IPS DF 19.7 (cell line): ENCODE data around the gene UTP11.
"Not testable (repeated sequence)": the region's sequence is repeated elsewhere in the genome, so short reads cannot be mapped to it uniquely, and the experiment has no call there.

Source experiments
- DNase-seq: peaks from one replicate; pipeline ENCODE4 v3.0.0-alpha.2; 2013; ENCODE audit warnings: low read depth, low spot score

UTP11 gene

GRCh38 chr1:38012363-38013226 is at the start of gene UTP11:
UTP11 (plus strand) TSS chr1:38012734; CDS start chr1:38012803, 69 bp downstream.
- DNase-seq, result peak; percentile 99

GRCh38 chr1:37964106-37964505 is 48.4 kb upstream of the UTP11 start:
- DNase-seq, result not testable (repeated sequence)

GRCh38 chr1:37965301-37965700 is 47.2 kb upstream of the UTP11 start:
- DNase-seq, result no peak

GRCh38 chr1:37973684-37974083 is 38.9 kb upstream of the UTP11 start:
- not testable (repeated sequence) for DNase-seq

GRCh38 chr1:37974567-37974966 is 38.0 kb upstream of the UTP11 start:
- no peak for DNase-seq

- DNase-seq, result not testable (repeated sequence)
Measured at GRCh38 chr1:37975083-37975482, 37.5 kb upstream of the UTP11 start.

- no peak for DNase-seq
Measured at GRCh38 chr1:37978541-37978940, 34.0 kb upstream of the UTP11 start.

- no peak for DNase-seq
Measured at GRCh38 chr1:37983546-37983945, 29.0 kb upstream of the UTP11 start.

- DNase-seq, result no peak
Measured at GRCh38 chr1:37987679-37988078, 24.9 kb upstream of the UTP11 start.

GRCh38 chr1:37989361-37989930 is 23.1 kb upstream of the UTP11 start:
- DNase-seq, result no peak

GRCh38 chr1:37994886-37995566 is 17.5 kb upstream of the UTP11 start:
- DNase-seq, result no peak

- no peak for DNase-seq
Measured at GRCh38 chr1:37995751-37996345, 16.7 kb upstream of the UTP11 start.

GRCh38 chr1:37997256-37998088 is 15.1 kb upstream of the UTP11 start:
- DNase-seq, result no peak

- no peak for DNase-seq
Measured at GRCh38 chr1:37998089-37998808, 14.3 kb upstream of the UTP11 start.

- no peak for DNase-seq
Measured at GRCh38 chr1:37998913-37999429, 13.6 kb upstream of the UTP11 start.

GRCh38 chr1:37999430-38000232 is 12.9 kb upstream of the UTP11 start:
- no peak for DNase-seq

GRCh38 chr1:38000233-38000528 is 12.4 kb upstream of the UTP11 start:
- no peak for DNase-seq

GRCh38 chr1:38000529-38001455 is 11.7 kb upstream of the UTP11 start:
- peak; percentile 74 for DNase-seq
